Spleen (tissue), 7 donors: ENCODE measurements around the gene PAGE2.
"Not testable (repeated sequence)": the region's sequence is repeated elsewhere in the genome, so short reads cannot be mapped to it uniquely, and the experiment has no call there.

Source experiments
- POLR2AphosphoS5 ChIP-seq, 3 donors: sonication (generic); formaldehyde crosslinking; IDR thresholded peaks; one replicate each; pipeline ENCODE4 v1.5.1; 2017; ENCODE audit warnings: antibody characterized with exemption in 3 of 3
- TF ChIP-seq, protein P1 (sequence below), 11 experiments: fragments of 200-600 bp in 7 of 11; fragments of 450-650 bp in 4 of 11; sonication (generic) in 4 of 11; IDR thresholded peaks in 8 of 11; conservative IDR thresholded peaks in 3 of 11; 1 replicate in 7 of 11; 2 replicates in 4 of 11; pipeline versions ENCODE4 v1.4.0 to v1.8.0; 2016 to 2021; ENCODE audit warnings: antibody characterized with exemption in 11 of 11, inconsistent platforms in 4 of 11, mild to moderate bottlenecking in 1 of 11
- donor health status: DM: no; HTN: no; CAD: no; lungs with moderate emphysema.
- donor health status: DM: no; HTN: no; CAD: no.
- donor health status: DM: no; HTN: no; CAD: no.

GRCh38 chrX:55067180-55067579 lies 21.6 kb upstream of the PAGE2 start:
- TF ChIP-seq, protein P1, sequence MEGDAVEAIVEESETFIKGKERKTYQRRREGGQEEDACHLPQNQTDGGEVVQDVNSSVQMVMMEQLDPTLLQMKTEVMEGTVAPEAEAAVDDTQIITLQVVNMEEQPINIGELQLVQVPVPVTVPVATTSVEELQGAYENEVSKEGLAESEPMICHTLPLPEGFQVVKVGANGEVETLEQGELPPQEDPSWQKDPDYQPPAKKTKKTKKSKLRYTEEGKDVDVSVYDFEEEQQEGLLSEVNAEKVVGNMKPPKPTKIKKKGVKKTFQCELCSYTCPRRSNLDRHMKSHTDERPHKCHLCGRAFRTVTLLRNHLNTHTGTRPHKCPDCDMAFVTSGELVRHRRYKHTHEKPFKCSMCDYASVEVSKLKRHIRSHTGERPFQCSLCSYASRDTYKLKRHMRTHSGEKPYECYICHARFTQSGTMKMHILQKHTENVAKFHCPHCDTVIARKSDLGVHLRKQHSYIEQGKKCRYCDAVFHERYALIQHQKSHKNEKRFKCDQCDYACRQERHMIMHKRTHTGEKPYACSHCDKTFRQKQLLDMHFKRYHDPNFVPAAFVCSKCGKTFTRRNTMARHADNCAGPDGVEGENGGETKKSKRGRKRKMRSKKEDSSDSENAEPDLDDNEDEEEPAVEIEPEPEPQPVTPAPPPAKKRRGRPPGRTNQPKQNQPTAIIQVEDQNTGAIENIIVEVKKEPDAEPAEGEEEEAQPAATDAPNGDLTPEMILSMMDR (IDR thresholded peaks at IDR 0.05 in 8 of 11, conservative IDR thresholded peaks at IDR 0.05 in 3 of 11) = not testable (repeated sequence)
- not testable (repeated sequence) for TF ChIP-seq POLR2AphosphoS5 (IDR thresholded peaks at IDR 0.05)
